HG02759 (cell line): ENCODE data around the gene PLB1.
"Not testable (repeated sequence)": the region's sequence is repeated elsewhere in the genome, so short reads cannot be mapped to it uniquely, and the experiment has no call there.

Experiments used
- ATAC-seq: cut with Tn5 transposase; IDR thresholded peaks from one replicate; pipeline ENCODE4 v1.9.1; 2021; ENCODE audit warnings: mild to moderate bottlenecking, moderate library complexity; ENCODE audit not compliant: unreplicated experiment

Gene PLB1

DNA sequence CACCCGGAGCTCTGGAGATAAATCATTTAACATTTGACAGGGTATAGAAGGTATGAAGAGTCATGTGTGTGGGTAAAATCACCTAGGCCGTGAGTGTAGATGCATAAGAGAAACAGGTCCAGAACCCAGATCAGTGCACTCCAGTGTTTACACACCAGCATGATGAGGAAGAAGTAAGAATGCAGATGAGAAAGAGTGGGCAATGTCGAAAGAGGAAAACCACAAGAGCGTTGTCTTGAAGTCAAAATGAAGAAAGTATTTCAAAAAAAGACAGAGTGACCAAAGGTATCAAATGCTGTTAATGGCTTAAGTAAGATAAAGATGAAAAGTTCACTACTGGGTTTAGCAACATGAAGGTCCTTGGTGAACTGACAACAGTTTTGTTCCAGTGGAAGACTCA, 32.0 kb upstream of the PLB1 start:
- no peak for ATAC-seq

DNA sequence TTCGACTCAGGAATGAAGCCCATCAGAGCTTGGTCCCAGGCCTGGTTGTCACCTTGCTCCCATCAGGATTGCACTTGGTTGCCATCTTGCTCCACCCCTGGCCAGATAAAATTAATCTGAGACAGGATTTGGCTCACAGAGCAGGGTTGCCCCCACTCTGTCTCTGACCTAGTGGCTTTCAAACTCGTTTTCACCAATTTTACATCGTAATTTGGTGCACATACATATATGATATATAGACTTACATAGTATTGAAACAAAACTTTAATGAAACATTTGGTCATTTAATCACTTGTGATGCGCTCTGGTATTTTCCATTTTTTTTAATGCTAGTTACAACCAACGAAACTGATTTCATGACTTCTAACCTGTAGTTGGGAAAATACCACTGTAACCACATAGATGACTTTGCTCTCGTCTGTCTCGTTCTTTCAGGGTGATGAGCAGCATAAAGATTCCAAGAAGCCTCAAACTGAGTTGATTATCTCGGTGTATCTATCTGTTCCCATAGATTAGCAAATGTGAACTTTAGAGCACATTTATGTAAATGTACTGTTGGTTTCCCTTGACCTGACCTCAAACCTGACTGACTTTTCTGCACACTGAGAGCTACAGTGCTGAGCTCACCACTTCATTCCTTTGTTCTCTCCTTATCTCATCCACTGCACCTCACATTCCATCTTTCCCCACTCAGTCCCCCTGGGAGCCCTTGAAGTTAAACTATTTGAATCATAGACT, 30.5 kb upstream of the PLB1 start:
- ATAC-seq, result no peak

DNA sequence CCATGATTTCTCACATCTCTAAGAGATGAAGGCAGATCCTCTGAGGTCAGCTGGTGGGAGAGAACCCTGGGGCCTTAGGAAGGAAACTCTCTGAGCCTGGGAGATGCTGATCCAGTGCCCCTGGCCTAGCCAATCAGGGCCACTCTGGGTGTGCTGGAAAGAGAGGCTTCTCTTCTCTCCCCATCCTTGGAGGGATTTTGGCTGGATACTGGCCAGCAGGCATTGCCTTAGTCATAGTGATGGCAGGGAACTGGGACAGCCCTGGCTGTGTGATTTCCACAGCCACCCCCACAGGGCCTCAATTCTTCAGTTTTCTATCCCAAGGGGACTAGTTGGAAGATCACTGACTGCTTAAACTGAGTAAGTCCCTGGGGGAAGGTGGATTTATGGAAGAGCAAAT, 26.6 kb upstream of the PLB1 start:
- no peak for ATAC-seq

DNA sequence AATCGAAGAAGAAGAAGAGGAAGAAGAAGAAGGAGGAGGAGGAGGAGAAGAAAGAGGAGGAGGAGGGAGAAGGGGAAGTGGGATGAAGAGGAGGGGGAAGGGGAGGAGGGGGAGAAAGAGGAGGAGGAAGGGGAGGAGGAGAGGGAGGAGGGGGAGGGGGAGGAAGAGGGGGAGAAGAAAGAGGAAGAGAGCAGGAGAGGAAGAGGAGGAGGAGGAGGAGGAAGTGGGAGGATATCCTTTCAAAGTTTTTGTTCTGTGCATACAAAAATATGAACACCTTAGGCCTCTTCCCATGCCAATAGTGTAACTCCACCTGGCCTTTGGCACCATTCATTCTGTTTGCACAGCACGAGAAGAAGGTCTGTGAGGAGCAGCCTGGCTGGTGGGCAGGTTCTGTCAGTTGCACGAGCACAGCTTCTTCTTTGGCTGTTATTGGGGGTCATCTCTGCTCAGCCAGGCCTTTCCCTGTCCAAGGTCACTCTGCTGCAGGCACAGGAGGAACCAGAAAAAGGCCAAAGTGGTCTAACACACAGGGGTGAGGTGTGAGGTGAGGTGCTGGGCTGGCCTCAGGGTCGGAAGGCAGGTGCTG, 25.8 kb upstream of the PLB1 start:
- no peak for ATAC-seq

DNA sequence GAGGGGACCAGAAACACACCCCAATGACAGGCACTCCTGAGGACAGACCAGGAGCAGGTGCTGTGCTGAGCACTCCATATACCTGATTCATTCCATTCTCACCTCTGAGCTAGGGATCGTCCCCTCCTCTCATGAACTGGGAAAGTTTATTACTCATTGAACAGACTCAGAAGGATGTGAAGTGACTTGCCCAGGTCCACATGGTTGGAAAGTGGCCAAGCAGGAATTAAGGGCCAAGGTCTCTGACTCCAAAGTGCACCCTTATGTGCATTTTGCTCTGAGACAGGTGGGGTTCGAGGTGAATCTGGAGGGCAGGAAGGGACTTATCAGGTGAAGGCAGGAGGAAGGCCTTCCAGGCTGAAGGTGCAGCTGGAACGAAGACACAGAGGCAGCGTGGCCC, 25.1 kb upstream of the PLB1 start:
- ATAC-seq, result no peak

DNA sequence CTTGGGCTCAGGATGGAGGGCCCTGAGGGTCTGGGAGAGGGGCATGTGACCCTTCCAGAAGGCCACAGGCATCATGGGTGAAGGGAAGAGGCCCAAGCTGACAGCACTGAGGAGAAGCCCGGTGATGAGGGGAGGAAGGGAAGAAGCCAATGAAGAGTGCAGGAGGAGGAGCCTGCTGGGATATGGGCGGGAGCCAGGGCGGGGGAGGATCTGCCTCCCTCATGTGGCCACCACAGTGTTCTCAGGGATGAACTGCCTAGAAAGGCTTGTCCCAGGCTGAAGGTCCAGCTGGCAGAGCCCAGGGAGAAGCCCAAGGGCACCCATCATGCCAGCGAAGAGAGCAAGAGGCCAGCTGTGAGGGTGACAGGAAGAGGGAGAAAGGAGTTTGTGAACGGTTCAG, 24.6 kb upstream of the PLB1 start:
- no peak for ATAC-seq

DNA sequence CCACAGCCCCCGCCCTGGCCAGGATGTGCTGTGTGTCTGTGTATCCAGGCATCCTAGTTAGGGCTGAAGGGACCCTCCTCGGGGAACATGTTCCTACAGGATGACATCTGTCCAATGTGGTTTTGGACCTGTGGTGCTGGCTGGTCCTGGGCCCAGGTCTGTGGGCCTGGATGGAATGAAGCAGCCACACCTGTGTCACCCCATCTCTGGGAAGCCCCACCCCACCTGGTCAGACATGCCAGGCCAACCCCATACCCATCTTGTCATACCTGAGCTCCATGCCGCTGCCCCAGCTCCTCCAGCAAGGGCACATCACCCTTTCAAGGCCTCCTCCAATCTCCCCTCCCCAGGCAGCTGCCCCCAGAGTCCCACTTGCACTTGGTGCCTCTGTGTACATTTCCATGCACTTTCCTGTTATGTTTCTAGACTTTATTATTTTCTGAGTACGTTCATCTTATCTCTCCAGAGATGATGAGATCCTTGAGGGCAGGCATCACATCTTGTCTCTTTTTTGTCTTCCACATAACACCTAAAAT, 24.1 kb upstream of the PLB1 start:
- ATAC-seq, result no peak

DNA sequence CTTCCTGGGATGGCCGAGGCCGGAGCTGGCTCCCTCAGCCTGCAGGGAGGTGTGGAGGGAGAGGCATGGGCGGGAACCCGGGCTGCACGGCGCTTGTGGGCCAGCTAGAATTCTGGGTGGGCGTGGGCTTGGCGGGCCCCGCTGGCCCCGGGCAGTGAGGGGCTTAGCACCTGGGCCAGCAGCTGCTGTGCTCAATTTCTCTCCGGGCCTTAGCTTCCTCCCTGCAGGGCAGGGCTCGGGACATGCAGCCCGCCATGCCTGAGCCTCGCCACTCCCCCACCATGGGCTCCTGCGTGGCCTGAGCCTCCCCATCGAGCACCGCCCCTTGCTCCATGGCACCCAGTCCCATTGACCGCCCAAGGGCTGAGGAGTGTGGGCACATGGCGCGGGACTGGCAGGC, 23.2 kb upstream of the PLB1 start:
- ATAC-seq, result not testable (repeated sequence)

DNA sequence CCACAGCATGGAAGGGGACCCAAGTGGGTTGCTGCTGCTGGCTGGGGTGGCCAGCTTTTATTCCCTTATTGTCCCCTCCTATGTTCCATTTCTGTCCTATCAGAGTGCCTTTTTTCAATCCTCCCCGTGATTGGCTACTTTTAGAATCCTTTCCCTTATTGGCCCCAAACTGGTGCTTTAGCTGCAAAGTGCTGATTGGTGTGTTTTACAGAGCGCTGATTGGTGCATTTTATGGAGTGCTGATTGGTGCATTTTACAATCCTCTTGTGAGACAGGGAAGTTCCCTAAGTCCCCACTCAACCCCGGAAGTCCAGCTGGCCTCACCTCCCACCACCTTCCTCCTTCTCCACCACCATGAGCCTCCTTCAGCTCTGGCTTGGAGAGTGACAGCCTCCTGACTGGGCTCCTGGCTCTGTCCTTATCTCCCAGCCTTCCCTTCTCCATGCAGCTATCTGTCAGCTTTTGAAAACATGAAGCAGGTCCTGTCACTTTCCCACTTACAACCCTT, 20.7 kb upstream of the PLB1 start:
- ATAC-seq, result no peak

DNA sequence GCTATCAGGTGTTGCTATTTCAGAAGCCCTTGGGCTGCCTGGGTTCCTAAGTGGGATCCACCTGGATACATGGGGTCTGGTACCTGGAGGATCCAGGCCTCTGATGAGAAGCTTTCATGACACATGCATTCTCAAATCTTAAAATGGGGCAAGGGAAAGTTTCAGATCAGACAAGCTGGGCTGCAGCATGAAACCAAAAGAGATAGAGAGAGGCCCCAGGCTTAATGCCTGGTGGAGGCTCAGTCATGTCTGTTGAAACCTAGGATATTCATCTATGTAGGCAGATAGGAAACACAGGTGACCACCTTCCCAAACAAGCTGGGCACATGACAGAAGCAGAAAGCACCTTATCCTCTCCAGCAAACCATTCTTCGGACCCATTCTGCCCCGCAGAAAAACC, 18.8 kb upstream of the PLB1 start:
- no peak for ATAC-seq

DNA sequence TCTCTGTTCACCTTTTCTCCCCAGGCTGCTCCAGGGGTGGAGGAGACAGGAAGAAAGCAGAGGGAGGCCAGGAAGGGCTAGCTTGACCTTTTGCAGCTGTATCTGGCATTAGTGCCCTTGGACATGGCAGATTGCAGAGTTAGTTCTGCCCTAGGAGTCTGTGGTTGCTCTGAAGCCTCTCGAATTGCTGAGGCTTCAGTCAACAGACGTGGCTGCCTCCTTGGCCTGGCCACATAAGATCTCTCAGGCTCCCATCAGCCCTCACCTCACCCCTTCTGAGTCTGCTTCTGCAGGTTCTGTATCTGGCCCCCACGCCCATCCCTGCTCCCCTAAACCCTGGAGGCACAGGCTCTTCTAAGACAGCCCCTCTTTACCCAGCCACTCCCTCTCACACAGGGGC, 18.2 kb upstream of the PLB1 start:
- ATAC-seq, result no peak

DNA sequence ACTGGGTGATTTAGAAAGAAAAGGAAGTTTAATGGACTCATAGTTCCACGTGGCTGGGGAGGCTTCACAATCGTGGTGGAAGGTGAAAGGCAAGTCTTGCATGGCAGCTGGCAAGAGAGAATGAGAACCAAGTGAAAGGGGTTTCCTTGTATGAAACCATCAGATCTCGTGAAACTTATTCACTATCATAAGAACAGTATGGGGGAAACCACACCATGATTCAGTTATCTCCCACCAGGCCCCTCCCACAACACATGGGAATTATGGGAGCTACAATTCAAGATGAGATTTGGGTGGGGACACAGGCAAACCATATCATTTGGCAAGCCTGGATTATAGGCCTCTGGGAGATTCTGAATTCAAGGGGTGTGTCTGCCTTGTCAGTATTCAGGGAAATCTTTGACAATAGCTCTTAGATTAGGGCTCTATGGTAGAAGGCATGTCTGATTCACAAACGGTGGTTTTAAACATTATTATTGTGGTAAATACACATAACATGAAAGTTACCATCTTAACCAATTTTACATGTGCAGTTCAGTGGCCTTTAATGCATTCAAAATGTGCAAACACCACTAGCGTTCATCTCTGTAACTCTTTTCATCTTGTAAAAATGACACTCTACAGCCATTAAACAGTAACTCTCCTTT, 15.3 kb upstream of the PLB1 start:
- no peak for ATAC-seq

DNA sequence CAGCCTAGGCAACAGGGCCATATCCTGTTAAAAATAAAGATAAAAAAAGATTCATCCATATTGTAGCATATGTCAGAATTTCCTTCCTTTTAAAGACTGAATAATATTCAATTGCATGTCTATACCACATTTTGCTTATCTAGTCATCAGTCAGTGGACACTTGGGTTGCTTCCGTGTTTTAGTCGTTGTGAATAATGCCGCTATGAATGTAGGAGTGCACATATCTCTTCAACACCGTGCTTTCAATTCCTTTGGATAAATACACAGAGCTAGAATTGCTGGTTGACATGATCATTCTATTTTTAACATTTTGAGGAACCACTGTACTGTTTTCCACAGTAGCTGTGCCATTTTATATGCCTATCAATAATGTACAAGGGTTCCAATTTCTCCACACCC, 14.0 kb upstream of the PLB1 start:
- ATAC-seq, result no peak

DNA sequence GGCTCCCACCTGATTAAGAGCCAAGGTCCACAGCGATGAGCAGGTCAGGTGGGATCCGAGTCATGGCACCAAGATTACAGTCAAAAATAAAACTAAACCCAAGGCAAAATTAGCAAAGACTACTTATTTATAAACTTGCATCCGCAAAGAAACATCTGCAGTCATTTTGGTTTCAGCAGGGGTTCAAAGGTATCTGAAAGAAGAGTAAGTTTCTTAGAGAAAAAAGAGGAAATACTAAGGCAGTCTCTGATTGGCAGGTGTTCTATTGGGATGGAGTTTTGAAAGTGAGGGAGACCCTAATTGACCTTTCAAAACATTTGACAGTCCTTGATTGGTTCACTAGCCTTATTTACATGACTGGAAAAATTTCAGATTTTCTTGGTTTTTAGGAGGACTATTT, 11.0 kb upstream of the PLB1 start:
- ATAC-seq, result no peak

DNA sequence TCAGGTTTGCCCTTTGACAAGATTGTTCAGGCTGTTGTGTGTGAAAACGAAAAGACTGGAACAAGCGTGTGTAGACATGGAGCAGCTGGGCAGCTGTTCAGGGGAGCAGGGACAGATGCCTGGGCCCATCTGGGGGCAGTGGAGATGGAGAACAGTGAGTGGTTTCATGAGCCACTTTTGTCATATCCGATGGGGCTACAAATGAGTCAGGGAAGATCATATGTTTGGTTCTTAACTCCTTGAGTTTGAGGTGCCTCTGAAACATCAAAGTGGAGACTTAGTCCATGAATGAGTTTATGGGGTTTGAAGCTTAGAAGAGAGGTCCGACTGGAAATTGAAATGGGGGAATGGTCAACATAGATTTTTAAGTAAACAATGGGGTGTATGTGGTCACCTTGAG, 9.3 kb upstream of the PLB1 start:
- no peak for ATAC-seq

DNA sequence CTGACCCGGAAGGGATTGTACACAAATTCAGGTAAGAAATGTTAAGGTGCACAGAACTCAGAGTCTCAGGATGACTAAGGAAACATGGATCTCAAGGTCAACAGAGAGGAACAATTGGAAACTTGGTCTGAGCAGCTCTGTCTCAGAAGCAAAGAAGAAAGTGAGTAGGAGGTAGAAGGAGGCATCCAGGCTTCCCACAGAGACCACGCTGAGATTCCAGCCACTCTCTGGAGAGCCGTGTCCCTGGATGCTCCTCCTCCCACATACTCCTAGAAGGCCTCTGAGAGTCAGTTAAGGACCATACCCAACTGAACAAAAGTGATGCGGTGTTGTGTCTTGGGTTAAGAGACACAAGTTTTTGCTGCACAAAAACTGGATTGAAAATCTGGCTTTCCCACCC, 8.6 kb upstream of the PLB1 start:
- ATAC-seq, result no peak

DNA sequence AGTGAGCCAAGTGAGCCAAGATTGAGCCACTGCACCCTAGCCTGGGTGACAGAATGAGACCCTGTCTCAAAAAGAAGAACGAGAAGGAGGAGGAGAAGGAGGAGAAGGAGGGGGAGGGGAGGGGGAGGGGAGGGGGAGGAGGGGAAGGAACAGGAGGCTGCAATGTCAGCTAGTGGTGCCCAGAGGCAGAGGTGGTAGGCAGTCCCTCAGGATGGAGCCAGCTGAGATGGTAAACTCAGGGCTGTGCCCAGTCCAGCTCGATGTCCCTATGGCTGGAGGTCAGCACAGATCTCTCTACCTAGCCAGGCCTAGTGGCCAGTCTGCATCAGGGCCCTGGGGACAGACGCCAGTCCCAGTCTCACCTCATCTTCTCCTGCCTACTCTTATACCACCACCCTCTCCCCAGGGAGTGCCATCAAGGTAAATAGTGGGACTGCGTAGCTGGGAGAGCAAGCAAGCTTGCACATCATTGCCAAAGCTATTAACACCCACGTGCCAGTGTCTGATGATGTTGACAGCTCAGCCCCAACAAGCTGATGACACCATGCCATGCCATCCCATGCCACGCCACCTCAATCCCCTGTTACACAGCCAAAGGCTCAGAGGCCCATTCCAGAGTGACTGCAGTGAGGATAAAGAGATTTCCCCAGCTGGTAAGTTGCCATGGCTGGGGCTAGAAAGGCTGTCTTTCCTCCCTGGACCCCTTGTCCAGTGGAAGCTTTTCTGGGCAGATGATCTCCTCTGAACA, 7.6 kb upstream of the PLB1 start:
- ATAC-seq, result no peak

DNA sequence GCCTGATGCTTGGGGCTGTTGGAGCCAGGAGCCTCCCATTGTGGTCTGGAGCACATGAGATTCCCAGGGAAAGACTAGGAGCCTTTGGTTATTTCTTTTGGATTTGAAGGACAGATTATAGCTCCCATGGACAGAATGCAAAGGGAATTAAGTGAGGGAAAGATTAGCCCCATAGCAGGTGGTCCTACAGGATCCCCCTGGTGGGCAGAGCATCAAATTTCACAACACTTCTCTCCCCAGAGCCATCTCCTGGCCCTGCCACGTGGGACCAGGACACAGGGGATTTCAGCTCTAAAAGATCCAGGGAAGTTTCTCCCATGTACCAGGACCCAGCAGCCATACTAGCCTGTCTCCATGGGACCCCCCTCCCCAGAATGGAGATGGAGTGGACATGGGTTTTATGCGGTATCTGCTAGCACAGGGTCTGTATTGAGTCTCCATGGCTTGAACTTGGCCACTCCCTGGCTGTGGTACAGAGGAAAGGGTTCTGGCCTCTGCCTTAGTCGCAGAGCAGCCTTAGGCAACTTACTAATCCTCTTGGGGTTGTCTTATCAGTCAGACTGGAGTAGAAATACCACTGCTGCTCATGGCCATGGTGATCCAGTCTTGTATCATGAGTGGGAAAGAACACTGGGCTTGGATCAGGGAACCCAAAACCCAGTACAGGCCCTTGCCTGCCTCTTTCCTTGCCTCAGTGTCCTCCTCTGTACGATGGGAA, 6.8 kb upstream of the PLB1 start:
- no peak for ATAC-seq

DNA sequence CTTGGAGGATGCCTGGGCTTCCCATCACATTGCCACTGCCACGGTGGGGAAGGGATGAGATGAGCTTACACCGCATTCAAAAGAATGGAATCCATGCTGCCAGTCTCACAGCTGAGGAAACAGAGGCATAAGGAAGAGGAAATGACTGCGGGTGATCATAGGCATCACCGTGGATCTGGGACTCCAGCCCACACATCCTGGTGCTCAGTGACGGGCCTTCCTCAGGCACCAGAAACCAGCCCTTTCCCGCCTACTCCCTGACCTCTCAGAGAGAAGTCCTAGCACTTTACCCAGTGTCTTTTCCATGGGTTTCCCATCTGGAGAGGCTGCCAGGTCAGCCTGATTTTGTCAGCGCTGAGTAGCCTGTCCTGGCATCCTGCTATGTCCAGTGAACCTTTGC, 5.3 kb upstream of the PLB1 start:
- ATAC-seq, result no peak

DNA sequence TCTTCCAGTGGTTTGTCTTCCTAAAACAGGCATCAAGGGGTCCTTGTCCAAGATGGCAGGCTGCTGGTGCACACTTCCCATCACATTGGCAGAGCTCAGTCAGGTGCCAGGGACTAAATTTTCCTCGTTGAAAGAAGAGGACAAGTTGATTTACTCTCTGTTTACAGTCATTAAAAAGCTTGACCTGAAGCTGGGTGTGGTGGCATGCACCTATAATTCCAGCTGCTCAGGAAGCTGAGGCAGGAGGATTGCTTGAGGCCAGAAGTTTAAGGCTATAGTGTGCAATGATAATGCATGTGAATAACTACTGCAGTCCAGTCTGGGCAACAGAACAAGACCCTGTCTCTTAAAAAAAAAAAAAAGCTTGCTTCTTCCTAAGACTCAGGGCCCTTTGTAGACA, 3.6 kb upstream of the PLB1 start:
- no peak for ATAC-seq

DNA sequence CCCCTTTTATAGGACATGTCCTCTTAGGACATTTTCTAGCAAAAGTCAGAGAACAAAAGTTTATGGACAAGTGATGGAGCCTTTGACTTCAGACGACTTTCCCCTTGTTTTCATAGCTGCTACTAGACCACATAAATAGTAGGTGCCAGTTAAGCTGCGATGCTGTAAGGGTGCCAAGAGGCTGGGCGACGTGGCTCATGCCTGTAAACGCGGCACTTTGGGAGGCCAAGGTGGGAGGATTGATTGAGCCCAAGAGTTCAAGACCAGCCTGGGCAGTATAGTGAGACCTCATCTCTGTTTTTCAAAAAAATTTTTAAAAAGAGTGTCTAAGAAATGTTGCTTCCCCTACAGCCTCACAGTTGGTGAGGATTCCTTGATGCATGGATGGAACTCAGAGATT, 2.2 kb upstream of the PLB1 start:
- ATAC-seq, result no peak
